Heart left ventricle (tissue), 13 donors: Measurements from ENCODE around the gene DNAJC10.

ENCODE experiments used
- CTCF ChIP-seq, 12 donors: fragments of 200-600 bp; sonication (generic) in 4 of 12; IDR thresholded peaks; one replicate each; pipeline versions ENCODE4 v1.5.0 to v1.8.0; 2018 to 2022; ENCODE audit warnings: antibody characterized with exemption in 12 of 12, mild to moderate bottlenecking in 5 of 12
- POLR2A ChIP-seq, 2 donors: fragments of 450-650 bp; IDR thresholded peaks; one replicate each; pipeline ENCODE4 v1.6.1; 2017; ENCODE audit warnings: antibody characterized with exemption in 2 of 2, mild to moderate bottlenecking in 2 of 2, moderate library complexity in 2 of 2
- donor health status: ischemic (EF 13 %, LVEDD 7.1; RV severe dilation, severe dysfunction).
- donor health status: DM: no; HTN: yes; CAD: no.
- donor health status: DM: no; HTN: no; CAD: no.
- donor health status: ischemic (EF 25% LVEDD 6.9; RV normal size, moderate dysfunction).
- donor health status: ischemic (EF 25% LVEDD 5.7; RV mildly dilated, moderate dysfunction).
- donor health status: ischemic (EF 35%, LVEDD 5.7; RV mildly dilated, moderate dysfunction).
- donor health status: nonischemic (EF 11% LVEDD 7.7; RV severe dilation, severe dysfunction).
- donor health status: DM: yes; HTN: yes; CAD: no.
- donor health status: PGD.
- donor health status: ischemic (EF 29% LVEDD 5.4; RV normal size, mild dysfunction).
- donor health status: nonischemic (EF 23%, LVEDD 6.1; RV moderate dilation, normal function).

- no peak for TF ChIP-seq CTCF (IDR thresholded peaks at IDR 0.05)
- no peak for TF ChIP-seq POLR2A (IDR thresholded peaks at IDR 0.05)
Observed at GRCh38 chr2:182831921-182832320, 115.9 kb downstream of the DNAJC10 start.
